Measurements from ENCODE around the gene WNT7B.
A peak's percentile ranks its signal among the peaks of the same experiment; 100 is the strongest.

WNT7B gene

DNA sequence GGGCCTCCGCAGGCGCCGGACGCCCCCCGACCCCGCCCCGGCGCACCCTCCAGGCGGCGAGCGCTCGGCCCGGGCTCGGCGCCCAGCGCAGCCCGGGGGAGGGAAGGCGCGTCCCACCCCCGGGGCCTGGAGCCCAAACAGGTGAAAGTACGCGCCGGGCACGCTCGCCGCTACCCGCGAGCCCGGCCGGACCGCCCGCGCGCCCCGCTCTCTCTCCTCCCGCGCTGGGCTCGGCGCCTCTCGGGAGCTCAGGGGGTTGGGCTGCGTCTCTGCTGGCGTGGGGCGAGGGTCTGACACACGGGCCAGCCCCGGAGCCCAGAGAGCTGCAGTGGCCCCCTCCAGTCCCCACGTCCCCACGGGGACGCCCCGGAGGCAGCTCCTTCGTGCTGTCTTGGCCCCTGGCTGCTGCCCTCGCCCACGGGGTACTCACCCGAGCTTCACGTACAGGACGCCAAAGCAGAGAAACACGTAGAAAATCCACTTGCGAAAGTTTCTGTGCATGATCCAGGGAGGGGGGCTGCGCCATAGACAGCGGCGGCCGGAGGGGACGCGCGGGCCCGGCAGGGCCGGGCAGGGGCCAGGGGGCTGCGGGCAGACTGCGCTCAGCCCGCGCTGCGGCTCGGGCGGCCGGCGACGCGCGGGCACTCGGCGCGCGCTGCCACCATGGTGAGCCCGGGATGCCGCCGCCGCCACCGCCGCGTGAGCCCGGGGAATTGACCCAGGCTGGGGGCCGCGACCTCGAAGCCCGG, 534 bp downstream of the WNT7B start:
- TF ChIP-seq CTCF (conservative IDR thresholded peaks at IDR 0.05; ENCODE audit: control insufficient read depth, insufficient read depth, low read depth, low read length): no peak
- no peak for DNase-seq (ENCODE audit: low read depth)
- H3K4me3 ChIP-seq (ENCODE audit: control insufficient read depth, low read depth, low read length): no peak overlapping the region

- DNase-seq (ENCODE audit: low read depth): no peak
- no peak for TF ChIP-seq CTCF (conservative IDR thresholded peaks at IDR 0.05; ENCODE audit: control insufficient read depth, insufficient read depth, low read depth, low read length)
- no peak overlapping the region for H3K4me3 ChIP-seq (ENCODE audit: control insufficient read depth, low read depth, low read length)
Measured at GRCh38 chr22:45975164-45976161, 1.5 kb downstream of the WNT7B start.

DNA sequence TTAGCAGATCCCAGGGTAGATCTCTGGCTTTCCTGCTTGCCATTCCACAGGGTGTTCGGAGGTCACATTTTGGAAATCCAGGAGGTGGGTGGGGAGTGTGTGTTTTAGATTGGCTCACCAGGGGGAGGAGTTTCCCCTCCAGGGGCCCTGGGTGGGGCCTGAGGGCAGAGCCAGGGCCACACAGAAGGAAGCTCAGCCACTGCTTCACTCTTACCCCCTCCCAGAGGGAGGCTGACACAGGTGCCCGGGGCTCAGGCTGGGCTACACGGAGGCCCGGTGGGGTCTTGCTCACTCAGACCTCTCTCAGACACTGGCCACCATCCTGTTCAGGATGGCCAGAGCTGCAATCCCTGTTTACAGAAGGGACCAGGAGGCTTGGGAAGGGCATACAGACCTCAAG, 2.5 kb downstream of the WNT7B start:
- no peak for TF ChIP-seq CTCF (conservative IDR thresholded peaks at IDR 0.05; ENCODE audit: control insufficient read depth, insufficient read depth, low read depth, low read length)
- no peak for DNase-seq (ENCODE audit: low read depth)

GRCh38 chr22:45972889-45973253, 4.1 kb downstream of the WNT7B start:
- no peak overlapping the region for H3K4me3 ChIP-seq (ENCODE audit: control insufficient read depth, low read depth, low read length)
- no peak for TF ChIP-seq CTCF (conservative IDR thresholded peaks at IDR 0.05; ENCODE audit: control insufficient read depth, insufficient read depth, low read depth, low read length)
- DNase-seq (ENCODE audit: low read depth): no peak

More for the DNA sequence above, 2.5 kb downstream of the WNT7B start:
- no peak overlapping the region for H3K4me3 ChIP-seq (ENCODE audit: control insufficient read depth, low read depth, low read length)

- no peak for TF ChIP-seq CTCF (conservative IDR thresholded peaks at IDR 0.05; ENCODE audit: control insufficient read depth, insufficient read depth, low read depth, low read length)
- H3K4me3 ChIP-seq (ENCODE audit: control insufficient read depth, low read depth, low read length): no peak overlapping the region
- DNase-seq (ENCODE audit: low read depth): no peak
Measured at GRCh38 chr22:45972091-45972888, 4.7 kb downstream of the WNT7B start.

- TF ChIP-seq CTCF (conservative IDR thresholded peaks at IDR 0.05; ENCODE audit: control insufficient read depth, insufficient read depth, low read depth, low read length): no peak
- H3K4me3 ChIP-seq (ENCODE audit: control insufficient read depth, low read depth, low read length): peak overlapping the region; percentile 21
- no peak for DNase-seq (ENCODE audit: low read depth)
Measured at GRCh38 chr22:45971408-45972028, 5.4 kb downstream of the WNT7B start.
